ENCODE measurements around the gene GPR83. TPM values are rescaled to one million over a fixed set of nuclear protein-coding genes. Genes with fewer than 3 reads are reported as not detected.

GPR83 gene
- total and polyA plus RNA-seq, 4 donors = 0.02 to 0.10 (median 0.06) TPM; not detected in 1

GRCh38 chr11:94418123-94418765 is 17.0 kb upstream of the GPR83 start:
- H3K9ac ChIP-seq (ENCODE audit: insufficient read depth in 1 of 2, low read length in 2 of 2) = no peak overlapping the region
- H3K9me3 ChIP-seq (ENCODE audit: control insufficient read depth in 4 of 4, insufficient read depth in 3 of 4, low read length in 3 of 4) = no peaks in the 10 kb centered on the region
- no peak overlapping the region for H3K27ac ChIP-seq (ENCODE audit: low read depth in 1 of 2, low read length in 1 of 2)
- no peak for DNase-seq
- 69 to 81% methylated on average over 3 of the region's 3 CpGs for WGBS, 2 donors
- no peak for TF ChIP-seq CTCF (IDR thresholded peaks at IDR 0.05; ENCODE audit: control extremely low read depth, extremely low read depth)
- H3K36me3 ChIP-seq (ENCODE audit: control insufficient read depth in 4 of 4, insufficient read depth in 4 of 4, low read length in 4 of 4) = peaks cover 0 to 6% (median 2%) of the 10 kb centered on the region in 4 donors
- no peak for ATAC-seq (ENCODE audit: insufficient read depth, low FRiP score)
- no peaks in the 10 kb centered on the region for H3K4me1 ChIP-seq (ENCODE audit: control insufficient read depth in 5 of 5, insufficient read depth in 5 of 5, low read length in 5 of 5)
- H3K4me3 ChIP-seq = no peak overlapping the region
- H3K27me3 ChIP-seq (ENCODE audit: control insufficient read depth in 3 of 3, insufficient read depth in 3 of 3, low read length in 2 of 3) = no peaks in the 10 kb centered on the region

- WGBS, 2 donors = 60 to 74% methylated on average over 4 of the region's 4 CpGs
- Histone ChIP-seq H3K4me3 (no peak overlapping the region), H3K27ac (ENCODE audit: low read depth in 1 of 2, low read length in 1 of 2) (no peak overlapping the region), H3K4me1 (ENCODE audit: control insufficient read depth in 5 of 5, insufficient read depth in 5 of 5, low read length in 5 of 5) (no peaks in the 10 kb centered on the region), H3K9me3 (ENCODE audit: control insufficient read depth in 4 of 4, insufficient read depth in 3 of 4, low read length in 3 of 4) (no peaks in the 10 kb centered on the region), H3K27me3 (ENCODE audit: control insufficient read depth in 3 of 3, insufficient read depth in 3 of 3, low read length in 2 of 3) (no peaks in the 10 kb centered on the region), H3K36me3 (ENCODE audit: control insufficient read depth in 4 of 4, insufficient read depth in 4 of 4, low read length in 4 of 4) (peaks cover 0 to 6% (median under 1%) of the 10 kb centered on the region in 4 donors), H3K9ac (ENCODE audit: insufficient read depth in 1 of 2, low read length in 2 of 2) (no peak overlapping the region)
- peak; percentile 24 to 73 (median 71) for DNase-seq
- ATAC-seq (ENCODE audit: insufficient read depth, low FRiP score) = no peak
- peak; percentile 2 for TF ChIP-seq CTCF (IDR thresholded peaks at IDR 0.05; ENCODE audit: control extremely low read depth, extremely low read depth)
These were observed 16.3 kb upstream of the GPR83 start for GRCh38 chr11:94417386-94417987.

- H3K36me3 ChIP-seq (ENCODE audit: control insufficient read depth in 4 of 4, insufficient read depth in 4 of 4, low read length in 4 of 4) = no peaks in the 10 kb centered on the region
- H3K9me3 ChIP-seq (ENCODE audit: control insufficient read depth in 4 of 4, insufficient read depth in 3 of 4, low read length in 3 of 4) = peaks cover 0 to 5% (median 2%) of the 10 kb centered on the region in 4 donors
- no peak overlapping the region for H3K27ac ChIP-seq (ENCODE audit: low read depth in 1 of 2, low read length in 1 of 2)
- peaks cover 0 to 14% (median 2%) of the 10 kb centered on the region in 5 donors for H3K4me1 ChIP-seq (ENCODE audit: control insufficient read depth in 5 of 5, insufficient read depth in 5 of 5, low read length in 5 of 5)
- no peak for TF ChIP-seq CTCF (IDR thresholded peaks at IDR 0.05; ENCODE audit: control extremely low read depth, extremely low read depth)
- H3K27me3 ChIP-seq (ENCODE audit: control insufficient read depth in 3 of 3, insufficient read depth in 3 of 3, low read length in 2 of 3) = peaks cover 11 to 16% (median 16%) of the 10 kb centered on the region in 3 donors
- H3K9ac ChIP-seq (ENCODE audit: insufficient read depth in 1 of 2, low read length in 2 of 2) = no peak overlapping the region
- 90 to 96% methylated on average over 4 of the region's 4 CpGs for WGBS, 2 donors
- no peak overlapping the region for H3K4me3 ChIP-seq
- no peak for DNase-seq
- ATAC-seq (ENCODE audit: insufficient read depth, low FRiP score) = no peak
These were observed 4.0 kb upstream of the GPR83 start for GRCh38 chr11:94405062-94405833.
